Neuron (in vitro differentiated cells): ENCODE measurements around the gene ANXA9.

Experiments
- H2AFZ ChIP-seq: one replicate; pipeline ENCODE4 v1.6.1; 2013; ENCODE audit warnings: low read depth, mild to moderate bottlenecking, inconsistent platforms, low read length, moderate library complexity
- H3K27me3 ChIP-seq: one replicate; pipeline ENCODE4 v1.6.1; 2013; ENCODE audit warnings: low read length; ENCODE audit not compliant: insufficient read depth
- H3K36me3 ChIP-seq: one replicate; pipeline ENCODE4 v1.6.1; 2013; ENCODE audit warnings: low read length; ENCODE audit not compliant: insufficient read depth
- H3K4me1 ChIP-seq: one replicate; pipeline ENCODE4 v1.6.1; 2013; ENCODE audit warnings: low read length; ENCODE audit not compliant: insufficient read depth
- H3K4me3 ChIP-seq: 2 replicates; pipeline ENCODE4 v1.5.1; 2013; ENCODE audit warnings: mild to moderate bottlenecking, low read length, moderate library complexity
- H3K9me3 ChIP-seq: one replicate; pipeline ENCODE4 v1.6.1; 2013; ENCODE audit warnings: low read length

Gene ANXA9

DNA sequence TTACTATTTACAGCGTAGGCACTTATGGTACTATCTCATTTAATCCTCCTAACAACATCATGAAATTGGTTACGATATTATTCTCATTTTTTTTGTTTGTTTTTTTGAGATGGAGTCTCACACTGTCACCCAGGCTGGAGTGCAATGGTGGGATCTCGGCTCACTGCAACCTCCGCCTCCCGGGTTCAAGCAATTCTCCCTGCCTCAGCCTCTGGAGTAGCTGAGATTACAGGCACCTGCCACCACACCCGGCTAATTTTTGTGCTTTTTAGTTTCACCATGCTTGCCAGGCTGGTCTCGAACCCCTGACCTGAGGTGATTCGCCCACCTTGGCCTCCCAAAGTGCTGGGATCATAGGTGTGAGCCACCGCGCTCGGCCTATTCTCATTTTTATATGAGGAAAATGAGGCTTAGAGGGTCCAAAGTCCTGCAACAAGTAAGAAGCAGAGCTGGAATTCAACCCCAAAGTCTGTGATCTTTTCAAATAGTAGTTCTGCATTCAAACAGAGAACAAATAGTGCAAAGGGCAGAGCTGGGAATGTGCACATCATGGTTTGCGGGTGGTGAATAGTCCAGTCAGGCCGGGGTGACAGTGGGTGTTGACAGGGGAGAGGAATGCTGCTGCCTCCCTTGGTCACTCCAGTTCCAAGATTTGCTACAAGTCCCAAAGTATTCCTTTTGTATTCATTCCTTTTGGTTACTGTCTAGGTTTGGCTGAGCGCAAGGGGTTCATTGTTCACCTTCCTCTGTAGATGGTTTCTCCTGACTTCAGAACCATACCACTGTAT is 30.8 kb downstream of the ANXA9 start:
- Histone ChIP-seq H3K4me1 (peaks cover 21% of the 10 kb centered on the region), H3K4me3 (no peak overlapping the region), H3K9me3 (no peaks in the 10 kb centered on the region)

DNA sequence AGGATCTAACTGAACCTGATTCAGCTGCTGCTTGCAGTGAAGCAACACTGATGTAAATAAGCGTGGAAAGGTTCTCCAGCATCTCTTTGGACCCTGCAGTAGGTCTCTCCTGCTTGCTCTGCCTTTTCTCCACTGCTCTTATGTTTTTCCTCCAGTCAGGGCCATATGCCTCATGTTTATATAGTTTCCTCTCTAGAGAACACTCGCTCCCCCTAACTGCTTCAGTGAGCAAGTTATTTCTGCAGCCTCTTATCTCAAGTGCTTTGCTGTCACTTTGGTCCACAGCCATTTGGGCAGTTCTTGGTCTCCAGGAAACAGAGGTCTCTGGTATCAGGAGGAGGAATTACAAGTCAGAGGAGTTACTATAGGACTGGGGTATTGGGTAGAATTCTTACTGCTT is 31.4 kb downstream of the ANXA9 start:
- Histone ChIP-seq H2AFZ (no peak overlapping the region), H3K4me1 (peaks cover 19% of the 10 kb centered on the region), H3K36me3 (peaks cover 8% of the 10 kb centered on the region), H3K27me3 (no peaks in the 10 kb centered on the region), H3K4me3 (no peak overlapping the region), H3K9me3 (no peaks in the 10 kb centered on the region)

More for the DNA sequence above, 30.8 kb downstream of the ANXA9 start:
- H2AFZ ChIP-seq, result no peak overlapping the region
- H3K27me3 ChIP-seq, result no peaks in the 10 kb centered on the region
- H3K36me3 ChIP-seq, result peaks cover 1% of the 10 kb centered on the region

GRCh38 chr1:151024540-151025146 is 42.6 kb downstream of the ANXA9 start:
- H3K27me3 ChIP-seq, result no peaks in the 10 kb centered on the region
- peaks cover 23% of the 10 kb centered on the region for H3K36me3 ChIP-seq

GRCh38 chr1:151026460-151026859 is 44.4 kb downstream of the ANXA9 start:
- Histone ChIP-seq H3K36me3 (peaks cover 34% of the 10 kb centered on the region), H3K4me3 (no peak overlapping the region)

More at GRCh38 chr1:151024540-151025146, 42.6 kb downstream of the ANXA9 start:
- no peak overlapping the region for H3K4me3 ChIP-seq
- H2AFZ ChIP-seq, result no peak overlapping the region
- H3K4me1 ChIP-seq, result no peaks in the 10 kb centered on the region
- H3K9me3 ChIP-seq, result no peaks in the 10 kb centered on the region

DNA sequence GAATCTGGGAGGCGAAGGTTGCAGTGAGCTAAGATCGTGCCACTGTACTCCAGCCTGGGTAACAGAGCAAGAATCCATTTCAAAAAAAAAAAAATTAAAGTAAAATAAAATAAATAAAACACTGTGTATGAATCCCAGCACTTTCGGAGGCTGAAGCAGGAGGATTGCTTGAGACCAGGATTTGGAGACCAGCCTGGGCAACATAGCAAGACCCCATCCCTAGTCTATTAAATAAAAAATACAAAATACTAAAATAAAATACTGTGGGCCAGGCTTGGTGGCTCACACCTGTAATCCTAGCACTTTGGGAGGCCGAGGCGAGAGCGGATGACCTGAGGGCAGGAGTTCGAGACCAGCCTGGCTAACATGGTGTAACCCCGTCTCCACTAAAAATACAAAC is 50.1 kb downstream of the ANXA9 start:
- H3K36me3 ChIP-seq, result peaks cover 45% of the 10 kb centered on the region
- H3K4me3 ChIP-seq, result no peak overlapping the region
- H3K9me3 ChIP-seq, result no peaks in the 10 kb centered on the region
- no peak overlapping the region for H2AFZ ChIP-seq
- no peaks in the 10 kb centered on the region for H3K4me1 ChIP-seq
- H3K27me3 ChIP-seq, result no peaks in the 10 kb centered on the region

More at GRCh38 chr1:151026460-151026859, 44.4 kb downstream of the ANXA9 start:
- no peaks in the 10 kb centered on the region for H3K4me1 ChIP-seq
- H3K27me3 ChIP-seq, result no peaks in the 10 kb centered on the region
- H2AFZ ChIP-seq, result no peak overlapping the region
- H3K9me3 ChIP-seq, result no peaks in the 10 kb centered on the region

- Histone ChIP-seq H3K4me3 (no peak overlapping the region), H3K27me3 (no peaks in the 10 kb centered on the region), H2AFZ (no peak overlapping the region), H3K9me3 (no peaks in the 10 kb centered on the region), H3K36me3 (peaks cover 34% of the 10 kb centered on the region), H3K4me1 (no peaks in the 10 kb centered on the region)
Observed at GRCh38 chr1:151035167-151035566, 53.1 kb downstream of the ANXA9 start.

- no peak within 1 kb of the TSS for H2AFZ ChIP-seq
- no peaks in the 10 kb centered on the region for H3K4me1 ChIP-seq
- peaks cover 24% of the 10 kb centered on the region for H3K36me3 ChIP-seq
- no peaks in the 10 kb centered on the region for H3K9me3 ChIP-seq
- no peak within 1 kb of the TSS for H3K4me3 ChIP-seq
- no peaks in the 10 kb centered on the region for H3K27me3 ChIP-seq
Observed at GRCh38 chr1:151036356-151036755, 54.3 kb downstream of the ANXA9 start, which contains the start of gene BNIPL. Gene BNIPL (plus strand): TSS chr1:151036586. CDS start chr1:151036726, 140 bp downstream.

DNA sequence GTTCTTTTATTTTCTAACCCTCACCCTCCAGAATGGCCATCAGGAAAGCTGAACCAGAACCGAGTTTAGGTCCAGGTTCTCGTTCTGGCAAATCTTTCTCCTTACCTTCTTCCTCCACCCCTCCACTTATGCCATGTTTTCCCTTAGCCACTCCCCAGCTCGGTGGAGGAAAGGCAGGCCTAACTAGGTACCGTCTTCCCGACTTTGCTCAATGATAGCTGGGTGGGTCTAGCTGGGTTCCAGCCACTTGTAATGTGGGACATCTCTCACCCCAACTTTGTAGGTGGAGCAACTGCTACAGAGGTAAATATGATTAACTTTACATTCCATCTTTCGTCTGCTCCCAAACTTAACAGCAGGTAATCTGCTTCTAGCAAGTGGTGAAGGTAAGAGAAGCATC is 54.9 kb downstream of the ANXA9 start:
- Histone ChIP-seq H3K4me3 (no peak overlapping the region), H3K9me3 (no peaks in the 10 kb centered on the region), H2AFZ (no peak overlapping the region), H3K4me1 (no peaks in the 10 kb centered on the region), H3K27me3 (no peaks in the 10 kb centered on the region), H3K36me3 (peaks cover 21% of the 10 kb centered on the region)

DNA sequence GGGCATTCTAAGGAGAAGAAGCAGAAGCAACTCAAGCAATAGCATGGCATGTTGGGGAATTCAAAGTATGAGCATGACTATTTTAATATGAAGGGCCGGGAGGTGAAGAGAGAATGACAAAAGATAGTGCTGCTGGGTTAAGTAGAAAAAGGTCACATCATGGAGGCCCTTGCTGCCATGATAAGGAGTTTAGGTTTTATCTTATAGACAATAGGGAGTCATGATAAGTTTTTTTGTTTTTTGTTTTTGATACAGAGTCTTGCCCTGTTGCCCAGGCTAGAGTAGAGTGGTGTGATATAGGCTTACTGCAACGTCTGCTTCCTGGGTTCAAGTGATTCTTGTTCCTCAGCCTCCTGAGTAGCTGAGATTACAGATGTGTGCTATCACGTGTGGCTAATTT is 57.4 kb downstream of the ANXA9 start:
- Histone ChIP-seq H2AFZ (no peak overlapping the region), H3K27me3 (no peaks in the 10 kb centered on the region), H3K4me1 (no peaks in the 10 kb centered on the region), H3K4me3 (no peak overlapping the region), H3K9me3 (no peaks in the 10 kb centered on the region), H3K36me3 (peaks cover 11% of the 10 kb centered on the region)

- no peaks in the 10 kb centered on the region for H3K27me3 ChIP-seq
- no peak overlapping the region for H3K4me3 ChIP-seq
- H3K36me3 ChIP-seq, result no peaks in the 10 kb centered on the region
- H2AFZ ChIP-seq, result no peak overlapping the region
- H3K9me3 ChIP-seq, result no peaks in the 10 kb centered on the region
- H3K4me1 ChIP-seq, result peaks cover 4% of the 10 kb centered on the region
Observed at GRCh38 chr1:151043163-151043562, 61.1 kb downstream of the ANXA9 start.
